SIG-M5 treated with dmso at 0.1 percent for 504 hours (cell line): ENCODE results near the gene ACTL8.

Experiments used
- DNase-seq: peaks from one replicate; lab custom pipeline; 2025; ENCODE audit not compliant: unreplicated experiment; lab: John Stamatoyannopoulos, UW

Gene ACTL8

DNA sequence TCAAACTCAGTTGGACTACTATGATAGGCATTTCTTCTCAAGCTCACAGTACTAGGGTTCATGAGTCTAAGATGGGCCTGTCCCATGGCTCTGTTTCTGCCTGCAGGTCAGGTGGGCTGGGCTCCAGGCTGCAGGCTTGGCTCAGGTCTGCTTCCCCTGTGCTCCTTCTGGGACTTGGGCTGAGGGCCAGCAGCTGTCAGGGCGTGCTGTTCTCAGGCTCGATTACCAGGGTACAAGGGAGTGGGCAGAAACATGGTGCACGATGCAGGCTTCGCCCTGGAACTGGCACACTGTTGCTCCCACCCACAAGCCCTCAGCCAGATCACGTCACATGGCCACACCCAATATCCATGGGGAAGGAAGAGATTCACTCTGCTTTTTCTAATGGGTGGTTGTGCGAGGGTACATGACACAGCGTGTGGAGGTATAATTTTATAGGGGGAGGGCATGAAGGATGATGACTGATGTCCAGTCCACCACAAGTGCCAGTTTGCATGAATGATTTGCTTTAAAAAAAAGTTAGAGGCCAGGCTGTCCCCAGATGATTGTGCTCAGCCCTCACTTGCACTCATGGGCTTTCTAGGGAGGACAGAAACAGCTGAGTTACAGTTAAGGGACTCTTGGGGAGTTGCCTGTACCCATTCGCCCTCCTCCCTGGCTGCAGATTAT lies 118.0 kb downstream of the ACTL8 start:
- DNase-seq = no peak

DNA sequence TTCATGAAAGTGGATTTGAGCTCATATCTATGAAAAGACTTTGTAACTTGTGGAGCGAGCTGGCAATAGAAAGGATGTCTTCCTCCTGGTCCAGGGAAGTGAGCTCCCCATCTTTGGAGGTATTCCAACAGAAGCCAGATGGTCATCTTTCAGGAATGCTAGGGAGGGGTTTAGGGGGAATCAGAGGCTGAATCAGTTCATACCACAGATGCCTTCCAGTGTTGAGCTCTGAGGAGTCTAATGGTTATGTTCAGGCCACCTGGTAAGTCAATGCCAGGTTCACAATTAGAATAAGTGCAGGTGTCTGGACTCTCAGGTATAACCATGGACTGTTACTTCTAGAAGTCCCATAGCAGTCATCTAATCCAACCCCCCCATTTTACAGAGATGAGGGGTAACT lies 119.1 kb downstream of the ACTL8 start:
- no peak for DNase-seq

DNA sequence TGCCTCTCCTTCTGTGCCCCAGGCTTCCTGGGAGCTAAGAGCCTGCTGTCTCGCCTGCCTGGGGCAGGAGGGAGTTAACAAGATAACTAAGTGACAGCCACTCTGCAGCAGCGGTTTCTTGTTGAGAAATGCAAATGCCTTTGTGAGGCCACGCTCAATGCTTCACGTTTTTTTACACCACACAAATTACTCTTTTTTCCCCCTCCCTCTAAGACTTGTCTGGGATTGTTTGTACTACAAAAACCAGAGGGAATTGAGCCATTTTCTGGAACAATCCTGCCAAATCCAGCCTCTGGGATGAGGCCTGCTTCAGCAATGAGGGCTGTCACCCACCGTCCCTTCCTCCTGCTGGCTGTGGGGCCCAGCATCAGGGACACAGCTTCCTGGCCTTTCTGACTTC lies 119.6 kb downstream of the ACTL8 start:
- DNase-seq = no peak

DNA sequence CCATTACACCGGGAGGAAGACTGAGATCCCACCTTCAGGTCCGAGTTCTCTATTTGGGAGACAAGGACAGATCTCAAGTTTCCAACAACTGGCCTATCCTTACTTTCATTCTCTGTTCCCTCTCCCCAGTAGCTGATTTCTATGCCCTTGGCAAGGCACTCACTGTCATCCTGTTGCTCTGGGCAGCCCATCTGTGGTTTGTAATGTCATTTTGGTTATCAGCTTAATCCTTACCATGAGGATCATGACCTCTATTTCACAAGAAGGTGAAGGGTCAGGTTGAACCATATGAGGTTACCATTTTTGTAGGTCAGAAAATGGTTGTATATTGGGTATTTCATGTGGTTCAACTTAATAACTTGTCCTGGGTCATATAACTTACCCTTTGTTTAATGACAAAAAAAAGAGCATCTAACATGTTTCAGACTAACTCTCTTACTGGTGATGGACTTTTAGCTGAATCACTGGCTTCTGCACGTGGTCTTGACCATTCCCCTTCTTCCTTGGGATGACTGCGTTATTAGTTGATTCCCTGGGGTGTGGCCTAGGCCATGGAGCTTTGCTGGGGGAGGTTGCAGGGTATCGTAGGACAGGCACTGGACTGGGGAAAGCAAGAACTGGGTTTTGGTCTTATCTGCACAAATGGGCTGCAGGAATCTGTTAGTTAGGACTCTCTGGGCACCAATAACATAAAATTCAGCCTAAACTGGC lies 120.2 kb downstream of the ACTL8 start:
- no peak for DNase-seq

DNA sequence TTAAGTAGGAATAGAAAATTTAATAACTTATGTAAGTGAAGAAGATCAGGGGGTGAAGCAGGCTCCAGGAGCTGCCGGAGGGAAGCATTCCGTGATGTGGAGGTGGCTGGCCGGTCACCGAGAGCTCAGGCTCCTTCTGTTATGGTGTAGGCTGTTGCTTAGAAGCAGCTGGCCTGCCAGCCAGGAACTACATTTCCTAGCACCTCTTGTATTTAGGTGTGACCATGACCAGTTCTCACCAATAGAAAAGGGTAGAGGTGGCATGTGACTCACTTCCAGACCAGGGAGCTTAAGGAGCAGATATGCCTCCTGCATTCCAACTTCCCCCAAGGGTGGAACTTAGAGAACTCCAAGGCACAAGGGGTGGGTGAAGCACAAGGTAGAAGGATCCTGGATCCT lies 120.7 kb downstream of the ACTL8 start:
- DNase-seq = no peak
